GM19239 (cell line): ENCODE measurements around the gene PI4KA.
A peak's percentile ranks its signal among the peaks of the same experiment; 100 is the strongest.
"Not testable (repeated sequence)": the region's sequence is repeated elsewhere in the genome, so short reads cannot be mapped to it uniquely, and the experiment has no call there.

Experiments
- DNase-seq: peaks from one replicate; pipeline ENCODE4 v3.0.0; 2011; ENCODE audit warnings: low spot score; ENCODE audit not compliant: insufficient read length
- FAIRE-seq: peaks from 2 replicates; lab custom pipeline; 2011; peaks lifted over from hg19 to GRCh38; lab: Jason Lieb, UNC

The PI4KA gene

DNA sequence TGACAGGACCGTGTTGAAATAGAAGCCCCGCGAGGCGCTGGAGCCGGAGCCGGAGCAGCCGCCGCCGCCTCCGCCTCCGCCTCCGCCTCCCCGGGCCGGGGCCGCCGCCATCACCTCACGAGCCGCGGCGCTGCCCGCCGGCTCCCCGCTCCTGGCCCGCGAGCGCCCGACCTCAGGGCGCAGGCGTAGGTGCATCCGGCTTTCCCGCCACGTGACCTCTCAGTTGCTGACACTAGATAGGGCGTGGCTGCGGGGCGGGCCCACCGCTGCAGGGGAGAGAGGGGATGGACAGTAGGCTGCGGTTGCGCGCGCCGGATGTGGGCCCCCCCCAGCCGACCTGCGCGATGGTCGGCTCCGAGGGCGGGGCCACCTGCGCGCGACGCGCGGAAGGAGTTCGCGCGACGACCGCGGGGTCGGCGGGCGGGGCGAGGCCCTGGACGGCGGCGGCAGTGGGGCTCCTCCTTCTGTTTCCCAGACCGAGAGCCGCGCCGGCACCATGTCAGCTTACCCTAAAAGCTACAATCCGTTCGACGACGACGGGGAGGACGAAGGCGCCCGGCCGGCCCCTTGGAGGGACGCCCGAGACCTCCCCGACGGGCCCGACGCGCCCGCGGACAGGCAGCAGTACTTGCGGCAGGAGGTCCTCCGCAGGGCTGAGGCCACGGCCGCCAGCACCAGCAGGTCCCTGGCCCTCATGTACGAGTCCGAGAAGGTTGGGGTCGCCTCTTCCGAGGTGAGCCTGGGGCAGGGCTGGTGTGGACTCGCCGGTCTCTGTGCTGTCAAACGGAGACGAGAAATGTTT is at the start of gene PI4KA, which contains the start of gene SNAP29:
Gene PI4KA (minus strand): TSS at position 197 of the 802 bp plus-strand sequence. CDS start 86 bp downstream, at position 111.
Gene SNAP29 (plus strand): TSS at position 393 of the 802 bp plus-strand sequence. CDS start 104 bp downstream, at position 497.
- DNase-seq, result peak; percentile 96
- FAIRE-seq, result peak; percentile 80

- FAIRE-seq, result no peak
- DNase-seq, result no peak
Observed at GRCh38 chr22:20906387-20906767, 47.8 kb upstream of the PI4KA start.

DNA sequence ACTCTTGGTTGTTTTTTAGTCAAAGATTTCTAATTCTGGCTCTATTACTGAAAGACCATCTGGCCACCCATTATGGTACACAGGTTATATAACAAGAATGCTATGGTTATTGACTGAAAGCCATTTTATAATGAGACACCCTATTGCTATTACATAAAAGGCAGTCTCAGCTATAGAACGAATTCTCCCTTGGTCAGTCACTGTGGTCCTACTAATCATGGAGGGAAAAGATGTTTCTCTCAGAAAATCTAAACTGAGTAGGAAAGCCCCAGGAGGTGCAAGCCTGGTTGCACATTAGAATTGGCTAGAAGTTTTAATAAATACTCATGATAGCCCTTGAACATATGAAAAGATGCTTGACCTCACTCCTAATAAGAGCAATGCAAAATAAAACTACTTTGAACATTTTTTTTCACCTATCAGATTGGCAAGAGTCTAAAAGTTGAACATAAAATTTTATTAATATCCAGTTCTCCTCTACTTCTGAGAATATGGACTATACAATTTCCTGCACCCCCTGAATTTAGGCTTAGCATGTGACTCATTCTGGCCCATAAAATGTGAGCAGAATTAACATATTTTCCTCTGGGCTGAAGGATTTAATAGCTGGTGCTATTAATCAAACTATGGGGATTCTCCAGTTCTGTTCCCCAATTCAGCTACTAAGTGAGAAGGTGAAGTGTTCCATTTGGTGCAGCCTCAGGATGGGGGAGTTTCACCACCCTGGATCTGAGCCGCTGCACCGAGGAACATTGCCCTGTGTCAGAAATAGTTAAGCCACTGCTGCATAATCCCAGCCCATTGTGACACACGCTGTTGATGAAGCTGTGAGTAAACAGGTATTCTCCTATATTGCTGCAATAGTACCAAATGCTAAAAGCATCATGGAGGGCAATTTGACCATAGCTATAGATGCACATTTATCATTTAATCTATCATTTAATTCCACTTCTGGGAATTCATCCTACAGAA is 47.1 kb upstream of the PI4KA start:
- FAIRE-seq (no peak), DNase-seq (no peak)

- FAIRE-seq (no peak), DNase-seq (no peak)
Observed at GRCh38 chr22:20904980-20905355, 46.4 kb upstream of the PI4KA start.

- no peak for DNase-seq
- no peak for FAIRE-seq
Observed at GRCh38 chr22:20904008-20904979, 45.7 kb upstream of the PI4KA start.

DNA sequence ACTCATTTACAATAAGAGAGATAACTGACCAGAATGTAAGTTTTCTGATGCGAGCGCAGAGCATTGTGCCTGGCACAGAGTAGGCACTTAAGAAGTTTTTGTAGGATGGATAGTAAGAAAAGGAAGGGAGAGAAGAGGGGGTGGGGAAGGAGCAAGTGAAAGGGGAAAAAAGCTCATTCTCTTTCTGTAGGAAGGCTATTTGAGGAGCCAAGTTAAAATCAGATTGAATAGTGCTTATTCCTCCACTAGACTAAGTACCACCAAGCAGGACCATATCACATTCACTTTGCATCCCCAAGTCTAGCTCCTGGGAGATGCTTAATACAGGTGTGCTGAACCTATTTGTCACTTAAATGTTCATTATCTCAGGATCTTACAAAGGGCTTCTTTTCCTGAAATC is 44.5 kb upstream of the PI4KA start:
- FAIRE-seq (no peak), DNase-seq (no peak)

- not testable (repeated sequence) for DNase-seq, FAIRE-seq
Observed at GRCh38 chr22:20901093-20902033, 42.8 kb upstream of the PI4KA start.

GRCh38 chr22:20899827-20900423 is 41.3 kb upstream of the PI4KA start:
- no peak for DNase-seq
- FAIRE-seq, result no peak

DNA sequence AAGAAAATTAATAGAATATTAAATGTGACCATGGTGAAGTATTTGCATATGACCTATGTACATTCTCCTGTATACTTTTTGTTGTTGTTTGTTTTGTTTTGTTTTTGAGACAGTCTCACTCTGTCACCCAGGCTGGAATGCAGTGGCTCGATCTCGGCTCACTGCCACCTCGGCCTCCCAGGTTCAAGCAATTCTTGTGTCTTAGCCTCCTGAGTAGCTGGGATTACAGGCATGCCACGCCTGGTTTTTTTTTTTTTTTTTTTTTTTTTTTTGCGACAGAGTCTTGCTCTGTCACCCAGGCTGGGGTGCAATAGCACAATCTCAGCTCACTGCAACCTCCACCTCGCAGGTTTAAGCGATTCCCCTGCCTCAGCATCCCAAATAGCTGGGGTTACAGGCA is 39.1 kb upstream of the PI4KA start:
- FAIRE-seq, result not testable (repeated sequence)

DNA sequence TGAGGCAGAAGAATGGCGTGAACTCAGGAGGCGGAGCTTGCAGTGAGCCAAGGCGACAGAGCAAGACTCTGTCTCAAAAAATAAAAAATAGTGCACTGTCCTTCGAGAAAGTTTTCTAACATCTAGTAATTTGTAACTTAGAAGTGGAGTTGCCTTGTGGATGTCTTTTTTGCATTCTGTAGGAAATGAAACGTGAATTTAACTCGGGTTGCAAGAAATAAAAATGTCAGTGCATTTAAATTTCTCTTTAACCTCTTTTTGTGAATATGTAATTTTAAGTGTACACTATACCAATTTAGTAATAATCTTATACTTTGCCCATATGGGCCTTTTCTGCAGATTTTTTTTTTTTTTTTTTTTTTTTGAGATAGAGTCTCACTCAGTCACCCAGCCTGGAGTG is 32.4 kb upstream of the PI4KA start:
- no peak for DNase-seq
- no peak for FAIRE-seq

More for the DNA sequence above, 39.1 kb upstream of the PI4KA start:
- DNase-seq, result not testable (repeated sequence)

GRCh38 chr22:20889904-20890540 is 31.4 kb upstream of the PI4KA start:
- DNase-seq, result no peak
- no peak for FAIRE-seq

GRCh38 chr22:20889025-20889704 is 30.6 kb upstream of the PI4KA start:
- no peak for DNase-seq
- no peak for FAIRE-seq

DNA sequence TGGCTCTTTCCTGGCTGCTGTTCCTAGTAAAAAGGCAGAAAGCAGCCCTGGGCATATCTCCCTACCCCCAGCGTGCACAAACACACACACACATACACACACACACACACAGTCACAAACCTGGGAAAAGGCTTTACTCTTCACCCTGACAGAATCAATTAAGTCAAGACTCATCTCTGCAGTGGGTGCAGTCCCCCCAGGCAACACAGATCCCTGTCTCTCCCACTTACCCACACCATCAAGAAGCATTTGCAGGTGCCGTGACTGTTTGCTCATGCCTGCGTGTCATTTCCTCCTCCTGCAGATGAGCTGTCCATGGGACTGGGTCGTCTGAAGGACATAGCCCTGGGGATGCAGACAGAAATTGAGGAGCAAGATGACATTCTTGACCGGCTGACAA is 28.8 kb upstream of the PI4KA start:
- FAIRE-seq (no peak), DNase-seq (no peak)

DNA sequence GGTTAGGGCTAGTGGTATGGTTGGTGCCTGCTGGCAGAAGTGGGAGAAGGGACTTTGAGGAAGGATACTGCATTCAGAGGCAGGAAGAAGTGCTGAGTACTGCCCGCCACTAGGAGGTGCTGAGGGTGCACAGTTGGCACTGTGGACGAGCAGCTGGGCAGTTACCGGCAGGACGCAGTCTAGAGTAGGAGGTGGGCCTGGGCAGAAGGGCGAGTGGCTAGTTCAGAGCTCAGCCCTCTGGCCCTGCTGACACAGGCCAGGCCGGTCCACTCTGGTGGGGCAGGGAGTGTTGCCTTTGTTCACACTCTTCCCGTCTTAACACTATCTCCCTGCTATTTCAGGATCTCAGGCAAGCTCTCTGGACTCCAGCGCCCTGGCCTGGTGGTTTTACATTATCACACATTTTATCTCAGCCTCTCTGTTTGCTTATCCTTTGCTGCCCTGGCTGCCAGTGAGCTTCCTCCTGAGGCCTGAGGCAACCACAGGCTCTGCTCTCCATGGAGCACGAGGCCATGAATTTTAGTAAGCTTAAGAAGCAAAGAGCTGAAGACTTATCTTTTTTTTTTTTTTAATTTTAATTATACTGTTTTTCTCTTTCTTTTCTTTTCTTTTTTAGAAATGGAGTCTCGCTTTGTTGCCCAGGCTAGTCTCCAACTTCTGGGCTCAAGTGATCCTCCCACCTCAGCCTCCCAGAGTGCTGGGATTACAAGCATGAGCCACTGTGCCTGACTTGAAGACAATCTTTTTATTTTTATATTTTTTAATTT is 27.1 kb upstream of the PI4KA start:
- peak; percentile 66 for DNase-seq
- FAIRE-seq, result peak; percentile 89

DNA sequence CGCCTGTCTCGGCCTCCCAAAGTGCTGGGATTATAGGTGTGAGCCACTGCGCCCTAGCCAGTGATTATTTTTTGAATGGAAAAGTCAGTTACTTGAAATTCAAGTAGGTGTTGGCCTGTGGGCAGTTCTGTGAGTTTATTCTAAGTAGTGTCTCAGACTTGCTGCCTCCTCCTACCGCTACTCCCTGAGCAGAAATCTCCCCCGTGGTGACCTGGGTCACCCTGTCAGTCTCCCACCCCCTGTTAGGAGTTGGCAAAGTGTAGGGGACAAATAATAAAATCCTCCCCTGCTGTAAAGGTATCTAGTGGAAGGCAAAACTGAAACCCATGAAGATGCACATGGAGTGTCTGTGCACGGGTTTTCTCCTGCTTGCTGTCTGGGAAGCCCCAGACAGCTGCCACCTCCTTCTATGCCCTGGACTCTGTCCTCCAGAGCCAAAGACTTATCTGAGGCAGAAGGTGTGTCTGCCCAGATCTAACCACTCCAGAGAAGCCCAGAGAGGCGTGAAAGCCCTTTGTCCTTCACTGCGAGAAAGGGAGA is 26.5 kb upstream of the PI4KA start:
- DNase-seq (no peak), FAIRE-seq (no peak)

DNA sequence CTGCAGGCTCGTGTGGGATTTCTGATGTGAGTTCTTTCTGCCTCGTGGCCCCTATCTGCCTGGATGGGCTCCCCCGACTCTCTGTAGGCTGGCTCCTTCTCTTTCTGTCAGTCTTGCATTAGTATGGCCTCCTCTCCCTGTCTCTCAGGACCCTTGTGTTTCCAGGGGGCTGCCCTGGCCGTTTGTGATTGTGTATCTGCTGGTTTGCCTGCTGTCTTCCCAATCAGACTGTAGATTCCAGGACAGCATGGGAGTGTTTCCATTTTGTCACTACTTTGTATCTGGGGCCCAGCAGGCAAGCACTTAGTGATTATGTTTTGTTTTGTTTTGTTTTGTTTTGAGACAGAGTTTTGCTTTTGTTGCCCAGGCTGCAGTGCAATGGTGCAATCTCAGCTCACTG is 25.8 kb upstream of the PI4KA start:
- FAIRE-seq (no peak), DNase-seq (no peak)
